A549 (cell line): ENCODE measurements around the gene GMDS. TPM values are rescaled to one million over a fixed set of nuclear protein-coding genes. Genes with fewer than 3 reads are reported as not detected.

Experiments used
- ATAC-seq, 2 experiments: fragments of 200-7000 bp in 1 of 2; fragments of >200 bp in 1 of 2; cut with Nextera tagmentation in 1 of 2; cut with Tn5 transposase in 1 of 2; 3 replicates each; pipeline versions ENCODE4 v1.8.0 to v1.9.1; 2018 to 2020; ENCODE audit warnings: mild to moderate bottlenecking in 1 of 2, moderate library complexity in 1 of 2
- CTCF ChIA-PET: fragments of 300-600 bp; sonication (Branson Sonifier 250); formaldehyde crosslinking; extraction: SDS; loops from one replicate; lab custom pipeline; 2021; ENCODE audit warnings: antibody characterized with exemption, inconsistent platforms; lab: Yijun Ruan, JAX
- POLR2A ChIA-PET: fragments of 350-600 bp; formaldehyde crosslinking; extraction: SDS; loops from one replicate; lab custom pipeline; 2021; ENCODE audit warnings: antibody characterized with exemption, inconsistent platforms; lab: Yijun Ruan, JAX
- DNase-seq, 2 experiments: peaks; one replicate each; pipeline versions ENCODE4 v3.0.0 to v3.0.0-alpha.2; 2011 to 2016; ENCODE audit warnings: low read depth in 1 of 2, low spot score in 1 of 2
- FAIRE-seq: peaks from 2 replicates; lab custom pipeline; 2011; peaks lifted over from hg19 to GRCh38; lab: Jason Lieb, UNC
- H3K27ac ChIP-seq, 2 experiments: fragments of >200 bp; sonication (Bioruptor Twin); formaldehyde crosslinking; 3 replicates each; pipeline ENCODE4 v1.5.1; 2016 to 2017
- H3K4me1 ChIP-seq: fragments of >200 bp; sonication (Bioruptor Twin); formaldehyde crosslinking; 3 replicates; pipeline ENCODE4 v1.6.1; 2016
- H3K4me2 ChIP-seq: fragments of >200 bp; sonication (Bioruptor Twin); formaldehyde crosslinking; 3 replicates; pipeline ENCODE4 v1.6.1; 2016
- H3K4me3 ChIP-seq: fragments of >200 bp; sonication (Bioruptor Twin); formaldehyde crosslinking; 3 replicates; pipeline ENCODE4 v1.5.1; 2016
- H3K9me3 ChIP-seq: fragments of >200 bp; sonication (Bioruptor Twin); formaldehyde crosslinking; 3 replicates; pipeline ENCODE4 v1.6.1; 2016
- BCL3 ChIP-seq: fragments of >200 bp; sonication (Bioruptor Twin); formaldehyde crosslinking; IDR thresholded peaks from 3 replicates; pipeline ENCODE4 v1.6.1; 2016
- BHLHE40 ChIP-seq: IDR thresholded peaks from 2 replicates; pipeline ENCODE4 v1.6.1; 2012; ENCODE audit warnings: low read depth, low read length, inconsistent platforms
- CBX2 ChIP-seq: fragments of 200-600 bp; sonication (generic); IDR thresholded peaks from 2 replicates; pipeline ENCODE4 v1.6.1; 2016; ENCODE audit warnings: low read depth, mild to moderate bottlenecking, borderline replicate concordance
- CEBPB ChIP-seq, 2 experiments: fragments of >200 bp in 1 of 2; sonication (Bioruptor Twin) in 1 of 2; formaldehyde crosslinking in 1 of 2; IDR thresholded peaks; 2 replicates each; pipeline ENCODE4 v1.6.1; 2012 to 2016
- CHD4 ChIP-seq: fragments of 200-600 bp; sonication (generic); IDR thresholded peaks from 2 replicates; pipeline ENCODE4 v1.6.1; 2016; ENCODE audit warnings: antibody characterized with exemption, mild to moderate bottlenecking, borderline replicate concordance
- E2F6 ChIP-seq: IDR thresholded peaks from 2 replicates; pipeline ENCODE4 v1.6.1; 2012; ENCODE audit warnings: low read depth, borderline replicate concordance
- ELK1 ChIP-seq: fragments of 150-350 bp; IDR thresholded peaks from 2 replicates; pipeline ENCODE4 v1.6.1; 2014; ENCODE audit warnings: low read depth, mild to moderate bottlenecking, low read length
- FOSB ChIP-seq: fragments of 250-450 bp; sonication (Bioruptor Pico); IDR thresholded peaks from 2 replicates; pipeline ENCODE4 v1.5.0; 2020; ENCODE audit warnings: mild to moderate bottlenecking, moderate library complexity
- FOSL2 ChIP-seq, 2 experiments: fragments of 450-650 bp in 1 of 2; fragments of >200 bp in 1 of 2; sonication (Bioruptor Twin) in 1 of 2; formaldehyde crosslinking; IDR thresholded peaks; 2 replicates each; pipeline versions ENCODE4 v1.5.0 to v1.6.1; 2016 to 2020; ENCODE audit warnings: mild to moderate bottlenecking in 1 of 2, moderate library complexity in 1 of 2
- FOXS1 ChIP-seq: fragments of 250-450 bp; sonication (Bioruptor Pico); IDR thresholded peaks from 2 replicates; pipeline ENCODE4 v1.5.0; 2020; ENCODE audit warnings: mild to moderate bottlenecking, moderate library complexity
- HDAC2 ChIP-seq: fragments of 200-600 bp; sonication (generic); IDR thresholded peaks from 2 replicates; pipeline ENCODE4 v1.6.1; 2016
- HOXB5 ChIP-seq: fragments of 250-450 bp; sonication (Bioruptor Pico); IDR thresholded peaks from 2 replicates; pipeline ENCODE4 v1.5.0; 2020; ENCODE audit warnings: mild to moderate bottlenecking, moderate library complexity
- JUN ChIP-seq, 2 experiments: fragments of >200 bp; sonication (Bioruptor Twin); formaldehyde crosslinking; IDR thresholded peaks; 2 replicates in 1 of 2; 3 replicates in 1 of 2; pipeline ENCODE4 v1.6.1; 2016 to 2017
- JUNB ChIP-seq: fragments of >200 bp; sonication (Bioruptor Twin); formaldehyde crosslinking; IDR thresholded peaks from 2 replicates; pipeline ENCODE4 v1.6.1; 2016
- KDM1A ChIP-seq: fragments of 200-600 bp; sonication (generic); IDR thresholded peaks from 2 replicates; pipeline ENCODE4 v1.6.1; 2016; ENCODE audit warnings: low read depth, mild to moderate bottlenecking
- KDM5A ChIP-seq: fragments of 200-600 bp; sonication (generic); IDR thresholded peaks from 2 replicates; pipeline ENCODE4 v1.6.1; 2016; ENCODE audit warnings: antibody characterized with exemption, mild to moderate bottlenecking
- MAFK ChIP-seq: fragments of 450-650 bp; IDR thresholded peaks from 2 replicates; pipeline ENCODE4 v1.6.1; 2014; ENCODE audit not compliant: partially characterized antibody
- MAZ ChIP-seq: fragments of 150-350 bp; IDR thresholded peaks from 2 replicates; pipeline ENCODE4 v1.6.1; 2014; ENCODE audit warnings: antibody characterized with exemption, low read depth, low read length, borderline replicate concordance
- MYC ChIP-seq: IDR thresholded peaks from 2 replicates; pipeline ENCODE4 v1.6.1; 2012; ENCODE audit warnings: mild to moderate bottlenecking, inconsistent platforms, low read length, improper control_type of control experiment, borderline replicate concordance
- NR3C1 ChIP-seq: fragments of >200 bp; sonication (Bioruptor Twin); formaldehyde crosslinking; IDR thresholded peaks from 3 replicates; pipeline ENCODE4 v1.6.1; 2017
- PHF8 ChIP-seq: fragments of 200-600 bp; sonication (generic); IDR thresholded peaks from 2 replicates; pipeline ENCODE4 v1.6.1; 2016; ENCODE audit warnings: low read depth, mild to moderate bottlenecking, antibody characterized with exemption, moderate library complexity, borderline replicate concordance
- RAD21 ChIP-seq, 2 experiments: fragments of >200 bp in 1 of 2; sonication (Bioruptor Twin) in 1 of 2; formaldehyde crosslinking in 1 of 2; IDR thresholded peaks in 1 of 2; conservative IDR thresholded peaks in 1 of 2; 2 replicates in 1 of 2; 3 replicates in 1 of 2; pipeline ENCODE4 v1.6.1; 2012 to 2018; ENCODE audit warnings: inconsistent platforms in 1 of 2
- RCOR1 ChIP-seq: fragments of 150-350 bp; IDR thresholded peaks from 2 replicates; pipeline ENCODE4 v1.6.1; 2014; ENCODE audit warnings: antibody characterized with exemption, low read length, low read depth
- RFX5 ChIP-seq: fragments of 450-650 bp; IDR thresholded peaks from 2 replicates; pipeline ENCODE4 v1.7.1; 2014; ENCODE audit warnings: antibody characterized with exemption, mild to moderate bottlenecking, moderate library complexity
- RNF2 ChIP-seq: fragments of 200-600 bp; sonication (generic); IDR thresholded peaks from 2 replicates; pipeline ENCODE4 v1.6.1; 2016; ENCODE audit warnings: low read depth, mild to moderate bottlenecking, antibody characterized with exemption, moderate library complexity, borderline replicate concordance
- SREBF2 ChIP-seq: fragments of 450-650 bp; IDR thresholded peaks from 2 replicates; pipeline ENCODE4 v1.6.1; 2014; ENCODE audit warnings: mild to moderate bottlenecking, moderate library complexity
- TFCP2L1 ChIP-seq: fragments of 250-450 bp; sonication (Bioruptor Pico); IDR thresholded peaks from 2 replicates; pipeline ENCODE4 v1.5.0; 2021; ENCODE audit warnings: mild to moderate bottlenecking
- TP53 ChIP-seq: fragments of 250-450 bp; sonication (Bioruptor Pico); IDR thresholded peaks from 2 replicates; pipeline ENCODE4 v1.5.0; 2021; ENCODE audit warnings: mild to moderate bottlenecking, moderate library complexity
- ZC3H11A ChIP-seq: fragments of 450-650 bp; IDR thresholded peaks from 2 replicates; pipeline ENCODE4 v1.6.1; 2014; ENCODE audit warnings: antibody characterized with exemption, mild to moderate bottlenecking
- ZFP36 ChIP-seq: fragments of 450-650 bp; IDR thresholded peaks from 2 replicates; pipeline ENCODE4 v1.6.1; 2014; ENCODE audit warnings: borderline replicate concordance; ENCODE audit not compliant: partially characterized antibody
- WGBS: methylation state at CpG from one replicate; pipeline ENCODE4 v1.1.6; 2017; ENCODE audit errors: missing lambda C conversion rate; 5-methylcytosine and 5-hydroxymethylcytosine counted together
- polyA plus RNA-seq, 4 experiments: library from polyadenylated mRNA; depleted of rRNA in 3 of 4; stranded (reverse); fragments of >200 nt; fragmentation: RNase III in 1 of 4; extraction: RNeasy Plus Mini Kit Qiagen cat#74134 plus additional on column Dnase treatment in 1 of 4; gene quantifications; 2 replicates in 3 of 4; 3 replicates in 1 of 4; pipeline ENCODE4 v1.2.3, GENCODE V29; 2011 to 2017
- TF ChIP-seq, protein P1 (sequence below): fragments of >200 bp; sonication (Bioruptor Twin); formaldehyde crosslinking; IDR thresholded peaks from 3 replicates; pipeline ENCODE4 v1.5.1; 2016
- TF ChIP-seq, protein P2 (sequence below): fragments of 450-650 bp; IDR thresholded peaks from 2 replicates; pipeline ENCODE4 v1.6.1; 2014; ENCODE audit warnings: antibody characterized with exemption
- TF ChIP-seq, protein P3 (sequence below): fragments of 250-450 bp; sonication (Bioruptor Pico); IDR thresholded peaks from 2 replicates; pipeline ENCODE4 v1.5.0; 2020; ENCODE audit warnings: low read depth, mild to moderate bottlenecking, moderate library complexity

GMDS gene
- polyA plus RNA-seq, 2 of the 4 experiments (the other 2 are of a cell fraction): 9.9 to 12.4 TPM

- Histone ChIP-seq H3K4me2 (no peak overlapping the region), H3K4me3 (no peak overlapping the region), H3K27ac (no peak overlapping the region), H3K4me1 (no peaks in the 10 kb centered on the region), H3K9me3 (no peaks in the 10 kb centered on the region)
- FAIRE-seq (no peak), ATAC-seq (no peak), DNase-seq (no peak)
- ChIA-PET CTCF (interaction anchor here (0.9 kb wide), 1 partner anchor 12 kb away, joined by 3 read pairs; no protein-coding TSS in a partner anchor), POLR2A (no interaction called here)
- 84% methylated on average over 7 of the region's 7 CpGs for WGBS
- no peak for TF ChIP-seq MAZ
- no peak for TF ChIP-seq PHF8
- TF ChIP-seq JUNB: no peak
- TF ChIP-seq MYC: no peak
- no peak for TF ChIP-seq HOXB5 (CRISPR knock-in tag)
- TF ChIP-seq CEBPB (IDR thresholded peaks at IDR 0.05): no peak
- no peak for TF ChIP-seq BHLHE40
- no peak for TF ChIP-seq RCOR1
- no peak for TF ChIP-seq TFCP2L1
- TF ChIP-seq ZC3H11A: no peak
- TF ChIP-seq MAFK: no peak
- no peak for TF ChIP-seq ELK1
- TF ChIP-seq JUN (IDR thresholded peaks at IDR 0.05): no peak
- TF ChIP-seq RAD21 (conservative IDR thresholded peaks at IDR 0.05 in 1 of 2, IDR thresholded peaks at IDR 0.05 in 1 of 2): no peak
- TF ChIP-seq FOXS1: no peak
- TF ChIP-seq, protein P1, sequence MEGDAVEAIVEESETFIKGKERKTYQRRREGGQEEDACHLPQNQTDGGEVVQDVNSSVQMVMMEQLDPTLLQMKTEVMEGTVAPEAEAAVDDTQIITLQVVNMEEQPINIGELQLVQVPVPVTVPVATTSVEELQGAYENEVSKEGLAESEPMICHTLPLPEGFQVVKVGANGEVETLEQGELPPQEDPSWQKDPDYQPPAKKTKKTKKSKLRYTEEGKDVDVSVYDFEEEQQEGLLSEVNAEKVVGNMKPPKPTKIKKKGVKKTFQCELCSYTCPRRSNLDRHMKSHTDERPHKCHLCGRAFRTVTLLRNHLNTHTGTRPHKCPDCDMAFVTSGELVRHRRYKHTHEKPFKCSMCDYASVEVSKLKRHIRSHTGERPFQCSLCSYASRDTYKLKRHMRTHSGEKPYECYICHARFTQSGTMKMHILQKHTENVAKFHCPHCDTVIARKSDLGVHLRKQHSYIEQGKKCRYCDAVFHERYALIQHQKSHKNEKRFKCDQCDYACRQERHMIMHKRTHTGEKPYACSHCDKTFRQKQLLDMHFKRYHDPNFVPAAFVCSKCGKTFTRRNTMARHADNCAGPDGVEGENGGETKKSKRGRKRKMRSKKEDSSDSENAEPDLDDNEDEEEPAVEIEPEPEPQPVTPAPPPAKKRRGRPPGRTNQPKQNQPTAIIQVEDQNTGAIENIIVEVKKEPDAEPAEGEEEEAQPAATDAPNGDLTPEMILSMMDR: no peak
Measured at GRCh38 chr6:2184700-2185455, 60.5 kb downstream of the GMDS start.

GRCh38 chr6:2183752-2184151, 61.7 kb downstream of the GMDS start:
- POLR2A ChIA-PET: no interaction called here
- no peak overlapping the region for H3K4me3 ChIP-seq
- no peak overlapping the region for H3K27ac ChIP-seq
- CTCF ChIA-PET: no interaction called here
- ATAC-seq (no peak), FAIRE-seq (no peak), DNase-seq (no peak)
- H3K4me2 ChIP-seq: no peak overlapping the region
- no peaks in the 10 kb centered on the region for H3K4me1 ChIP-seq
- TF ChIP-seq, protein P2, sequence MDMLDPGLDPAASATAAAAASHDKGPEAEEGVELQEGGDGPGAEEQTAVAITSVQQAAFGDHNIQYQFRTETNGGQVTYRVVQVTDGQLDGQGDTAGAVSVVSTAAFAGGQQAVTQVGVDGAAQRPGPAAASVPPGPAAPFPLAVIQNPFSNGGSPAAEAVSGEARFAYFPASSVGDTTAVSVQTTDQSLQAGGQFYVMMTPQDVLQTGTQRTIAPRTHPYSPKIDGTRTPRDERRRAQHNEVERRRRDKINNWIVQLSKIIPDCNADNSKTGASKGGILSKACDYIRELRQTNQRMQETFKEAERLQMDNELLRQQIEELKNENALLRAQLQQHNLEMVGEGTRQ: no peak
- TF ChIP-seq KDM5A: no peak
- no peak for TF ChIP-seq CEBPB (IDR thresholded peaks at IDR 0.05)
- TF ChIP-seq E2F6: no peak
- no peak for TF ChIP-seq NR3C1
- no peak for TF ChIP-seq RFX5
- TF ChIP-seq BCL3: no peak
- TF ChIP-seq, protein P3, sequence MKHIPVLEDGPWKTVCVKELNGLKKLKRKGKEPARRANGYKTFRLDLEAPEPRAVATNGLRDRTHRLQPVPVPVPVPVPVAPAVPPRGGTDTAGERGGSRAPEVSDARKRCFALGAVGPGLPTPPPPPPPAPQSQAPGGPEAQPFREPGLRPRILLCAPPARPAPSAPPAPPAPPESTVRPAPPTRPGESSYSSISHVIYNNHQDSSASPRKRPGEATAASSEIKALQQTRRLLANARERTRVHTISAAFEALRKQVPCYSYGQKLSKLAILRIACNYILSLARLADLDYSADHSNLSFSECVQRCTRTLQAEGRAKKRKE (CRISPR knock-in tag): no peak
- TF ChIP-seq TP53 (CRISPR knock-in tag): no peak
- no peak for TF ChIP-seq ZFP36
- TF ChIP-seq CBX2: no peak
- no peak for TF ChIP-seq CHD4
- TF ChIP-seq MYC: no peak
- TF ChIP-seq FOSL2 (IDR thresholded peaks at IDR 0.05): no peak
- no peak for TF ChIP-seq FOSL2 (CRISPR knock-in tag; IDR thresholded peaks at IDR 0.05)
- TF ChIP-seq HDAC2: no peak
- no peak for TF ChIP-seq KDM1A
- no peak for TF ChIP-seq SREBF2
- TF ChIP-seq RNF2: no peak
- no peak for TF ChIP-seq MAFK
- no peak for TF ChIP-seq FOSB (CRISPR knock-in tag)
- TF ChIP-seq, all 56 proteins: peak for 0
- WGBS: 94% methylated on average over 1 of the region's 1 CpG
- H3K9me3 ChIP-seq: no peaks in the 10 kb centered on the region
